Stimulated activated CD8-positive, alpha-beta memory T cell treated with anti-CD3 and anti-CD28 coated beads, Interleukin-4, amount 100 ng/mL, for 4 hours (primary cell): ENCODE measurements around the gene ZNF683.
"Not testable (repeated sequence)": the region's sequence is repeated elsewhere in the genome, so short reads cannot be mapped to it uniquely, and the experiment has no call there.

Experiments used
- DNase-seq, 2 donors: peaks; one replicate each; pipeline ENCODE4 v3.0.0-alpha.2; 2020; ENCODE audit warnings: low read depth in 2 of 2, low spot score in 1 of 2

ZNF683 gene

DNA sequence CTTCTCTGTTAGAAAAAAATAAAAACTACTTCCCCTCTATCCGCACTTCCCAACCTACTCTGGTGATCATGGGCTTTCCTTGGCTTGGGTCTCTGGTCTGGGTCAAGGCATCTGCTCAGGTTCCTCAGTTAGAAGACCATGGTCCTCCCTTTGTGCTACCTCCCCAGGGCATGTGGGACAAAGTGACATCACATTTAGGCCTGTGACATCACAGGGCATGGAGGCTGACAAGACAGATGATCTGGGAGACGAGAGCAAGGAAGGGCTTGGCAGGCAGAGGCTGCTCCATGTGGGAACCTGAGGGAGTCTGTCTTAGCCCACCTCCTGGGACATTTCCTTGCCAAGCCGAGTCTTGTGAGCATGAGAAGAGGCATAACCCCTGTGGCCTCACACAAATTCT, at the start of gene ZNF683:
Gene ZNF683, minus strand, starts transcription at position 140 of the 400 bp plus-strand sequence. CDS start 4,179 bp downstream, outside the sequence.
- not testable (repeated sequence) for DNase-seq

DNA sequence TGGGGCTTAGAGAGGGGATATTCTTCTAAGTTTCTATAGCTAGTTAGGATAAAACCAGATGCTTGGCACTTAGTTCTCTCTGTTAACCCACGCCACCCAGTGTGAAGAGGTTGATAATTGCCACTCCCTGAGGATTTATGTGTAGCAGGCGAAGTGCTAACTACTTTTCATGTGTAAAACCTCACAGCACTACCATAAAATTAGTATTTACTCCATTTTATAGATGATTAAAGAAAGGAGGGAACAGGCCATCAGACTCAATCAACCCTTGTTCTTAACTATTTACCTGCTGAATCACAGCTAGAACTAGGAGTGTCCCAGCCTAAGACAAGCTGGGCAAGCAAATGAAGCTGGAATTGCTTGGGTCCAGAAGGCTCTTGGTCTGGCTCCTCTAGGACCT, 46.9 kb upstream of the ZNF683 start:
- no peak for DNase-seq

DNA sequence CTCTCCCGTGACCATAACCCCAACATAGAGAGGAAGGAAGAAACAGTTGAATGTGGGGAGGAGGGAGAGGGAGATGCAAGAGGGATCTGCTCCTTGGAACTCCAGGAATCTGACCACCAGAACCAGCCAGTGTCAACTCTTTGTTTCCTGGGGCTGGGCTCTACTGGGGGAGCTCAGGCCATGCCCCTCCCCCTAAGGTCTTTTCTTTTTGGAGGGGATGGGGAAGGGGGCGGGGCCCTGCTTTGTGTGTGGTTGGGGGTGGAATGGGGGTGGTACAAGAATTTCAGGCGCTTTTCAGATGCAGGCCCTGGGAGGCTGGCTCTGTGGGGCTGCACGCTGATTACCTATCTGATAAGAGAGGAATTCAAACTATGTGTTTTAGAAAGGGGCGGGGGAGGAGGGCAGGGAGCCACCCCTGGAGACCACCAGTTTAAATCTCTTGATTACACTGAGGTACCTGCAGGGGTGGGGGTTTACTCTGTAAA, 46.4 kb upstream of the ZNF683 start:
- no peak for DNase-seq

DNA sequence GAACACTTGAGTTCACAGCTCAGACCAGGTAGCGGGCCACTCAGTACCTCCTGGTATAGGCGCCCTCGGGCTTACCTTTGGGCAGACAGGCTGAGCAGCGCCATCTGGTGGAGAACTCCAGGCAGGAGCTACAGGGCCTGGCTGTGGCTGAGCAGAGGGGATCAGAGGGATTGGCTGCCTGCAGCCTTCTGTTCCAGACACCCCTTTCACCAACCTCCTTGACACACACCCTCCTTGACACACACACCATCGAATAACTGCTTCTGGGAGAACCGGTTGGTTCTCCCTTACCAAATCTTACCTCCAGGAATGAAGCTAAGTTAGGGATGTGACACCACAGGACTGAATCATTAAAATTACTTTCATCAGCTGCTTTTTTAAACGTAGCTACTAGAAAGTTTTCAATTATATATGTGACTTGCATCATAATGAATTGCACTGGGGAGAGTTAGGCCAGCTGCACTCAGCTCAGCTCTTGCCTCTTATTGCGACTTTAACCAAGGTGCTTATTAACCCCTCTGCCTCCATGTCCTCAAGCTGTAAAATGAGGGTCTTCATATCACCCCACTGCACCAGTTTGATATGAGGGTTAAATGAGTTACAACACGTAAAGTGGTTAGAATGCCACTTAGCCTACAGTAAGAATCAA, 44.7 kb upstream of the ZNF683 start:
- DNase-seq: peak; percentile 61 to 80

DNA sequence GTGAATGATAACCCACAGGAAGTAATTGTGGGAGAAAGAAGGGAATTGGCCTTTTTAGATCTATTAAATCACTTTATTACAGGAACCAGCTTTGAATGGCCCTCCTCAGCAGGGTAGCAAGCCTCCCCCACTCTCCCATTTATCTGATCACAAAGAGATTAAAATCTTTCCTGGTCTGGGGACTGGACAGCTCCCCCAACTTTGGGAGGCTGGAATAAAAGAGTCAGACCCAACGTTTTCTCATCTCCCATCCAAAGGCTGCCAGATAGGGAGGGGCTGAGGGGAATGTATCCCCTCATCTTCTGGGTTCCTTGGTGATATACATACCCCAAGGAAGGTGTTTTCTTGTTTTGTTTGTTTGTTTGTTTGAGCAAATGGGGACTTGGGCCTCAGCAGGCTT, 40.5 kb upstream of the ZNF683 start:
- no peak for DNase-seq

DNA sequence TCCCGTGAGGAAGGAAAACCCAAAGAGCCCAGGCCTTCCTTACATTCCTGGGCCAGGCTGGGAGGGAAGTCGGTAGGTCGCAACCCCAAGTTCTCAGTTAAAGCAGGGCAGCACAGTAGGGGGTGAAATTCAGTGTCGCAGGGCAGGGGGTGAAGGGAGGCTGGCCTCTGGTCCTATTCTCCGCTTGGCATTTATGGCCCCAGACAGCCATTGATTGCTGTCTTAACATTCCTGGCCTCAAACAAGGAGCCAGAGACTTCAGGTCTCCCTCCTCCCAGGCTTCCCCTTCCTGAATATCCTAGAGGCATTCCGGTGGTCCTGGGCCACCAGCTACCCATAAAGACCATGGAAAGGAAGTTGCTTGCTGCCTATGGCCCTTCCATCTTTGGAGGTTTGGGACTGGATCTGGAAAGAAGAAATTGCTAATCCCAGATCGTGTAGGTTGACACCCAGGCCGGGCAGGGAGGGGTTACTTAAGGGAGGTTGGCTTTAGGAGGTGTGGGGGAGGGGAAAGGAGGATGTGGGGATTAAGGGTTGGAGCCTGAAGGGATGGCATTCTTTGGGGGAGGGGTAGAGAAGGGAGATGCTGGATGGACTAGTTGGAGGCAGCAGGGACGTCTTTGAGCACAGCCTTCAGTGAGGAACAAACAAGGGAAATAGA, 39.8 kb upstream of the ZNF683 start:
- no peak for DNase-seq

DNA sequence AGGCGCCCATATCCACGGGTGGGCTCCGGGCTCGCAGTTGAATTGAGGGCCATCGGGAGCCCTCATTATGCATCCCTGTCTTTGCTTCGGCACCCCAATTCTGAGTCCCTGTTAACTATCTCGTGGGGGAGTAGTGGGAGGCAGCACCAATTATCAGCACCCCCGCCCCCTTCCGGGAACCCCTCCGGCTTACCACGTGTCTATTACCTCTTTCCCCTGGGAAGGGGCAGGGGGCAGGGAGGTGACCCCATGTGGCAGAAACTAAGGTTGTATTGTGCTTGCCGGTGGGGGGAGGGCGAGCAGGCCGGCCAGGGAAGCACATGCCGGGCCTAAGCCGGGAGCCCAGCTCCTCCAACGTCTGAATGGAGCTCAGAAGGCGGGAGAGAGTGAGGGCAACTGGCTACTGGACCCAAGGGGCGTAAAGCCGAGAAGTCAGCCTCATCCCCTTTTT, 39.1 kb upstream of the ZNF683 start:
- no peak for DNase-seq

DNA sequence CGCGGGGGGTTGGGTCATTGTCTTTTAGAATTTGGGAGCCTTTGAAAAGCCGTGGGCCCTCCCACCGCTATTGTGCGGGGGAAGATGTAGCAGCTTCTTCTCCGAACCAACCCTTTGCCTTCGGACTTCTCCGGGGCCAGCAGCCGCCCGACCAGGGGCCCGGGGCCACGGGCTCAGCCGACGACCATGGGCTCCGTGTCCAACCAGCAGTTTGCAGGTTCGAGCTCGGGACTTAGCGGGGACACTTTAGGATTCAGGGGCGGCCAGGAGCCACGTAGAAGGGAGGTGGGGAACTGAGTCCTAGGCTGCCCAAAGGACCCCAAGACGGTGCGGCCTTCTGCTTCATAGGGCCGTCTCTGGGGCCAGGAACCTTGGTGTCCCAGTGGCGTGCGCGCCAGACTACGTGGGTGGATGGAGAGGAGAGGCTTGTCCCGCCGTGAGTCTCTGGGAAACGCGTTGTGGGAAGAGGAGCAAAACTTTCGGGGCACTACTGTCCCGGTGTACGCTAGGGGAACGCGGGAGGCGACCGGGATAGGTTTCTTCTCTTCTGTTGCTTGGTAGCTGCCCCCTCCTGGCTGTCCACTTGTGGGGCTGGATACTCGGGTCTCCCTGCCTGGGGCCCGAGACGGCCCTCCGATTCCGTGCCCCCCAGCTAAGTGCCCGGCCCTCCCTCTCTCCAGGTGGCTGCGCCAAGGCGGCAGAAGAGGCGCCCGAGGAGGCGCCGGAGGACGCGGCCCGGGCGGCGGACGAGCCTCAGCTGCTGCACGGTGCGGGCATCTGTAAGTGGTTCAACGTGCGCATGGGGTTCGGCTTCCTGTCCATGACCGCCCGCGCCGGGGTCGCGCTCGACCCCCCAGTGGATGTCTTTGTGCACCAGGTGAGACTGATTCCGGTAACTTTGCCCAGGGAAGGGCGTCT, 38.4 kb upstream of the ZNF683 start, which contains the start of gene LIN28A:
Gene LIN28A, plus strand, starts transcription at position 112 of the 918 bp plus-strand sequence. Its CDS starts 75 bp downstream, at position 187.
- DNase-seq: no peak

DNA sequence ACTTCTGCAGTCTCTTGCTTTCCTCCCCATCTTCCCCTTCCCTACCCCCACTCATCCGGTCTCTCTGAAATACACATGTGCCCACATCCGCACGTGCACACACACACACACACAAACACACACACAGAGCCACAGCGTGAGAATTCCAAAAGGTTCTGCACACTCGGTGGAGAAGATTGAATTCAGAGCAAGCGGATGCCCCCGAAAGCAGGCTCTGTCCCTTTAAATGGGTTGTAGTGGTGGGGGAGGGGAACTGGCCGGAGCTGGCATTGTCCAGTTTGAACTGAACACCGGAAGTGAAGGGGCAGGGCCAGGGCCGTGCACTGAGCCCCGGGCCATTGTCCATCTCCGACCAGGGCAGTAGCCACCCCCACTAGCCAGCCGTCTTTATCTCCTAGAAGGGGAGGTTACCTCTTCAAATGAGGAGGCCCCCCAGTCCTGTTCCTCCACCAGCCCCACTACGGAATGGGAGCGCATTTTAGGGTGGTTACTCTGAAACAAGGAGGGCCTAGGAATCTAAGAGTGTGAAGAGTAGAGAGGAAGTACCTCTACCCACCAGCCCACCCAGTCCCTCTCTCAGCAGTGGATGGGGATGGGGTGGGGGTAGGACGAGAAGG, 36.7 kb upstream of the ZNF683 start:
- DNase-seq: no peak

DNA sequence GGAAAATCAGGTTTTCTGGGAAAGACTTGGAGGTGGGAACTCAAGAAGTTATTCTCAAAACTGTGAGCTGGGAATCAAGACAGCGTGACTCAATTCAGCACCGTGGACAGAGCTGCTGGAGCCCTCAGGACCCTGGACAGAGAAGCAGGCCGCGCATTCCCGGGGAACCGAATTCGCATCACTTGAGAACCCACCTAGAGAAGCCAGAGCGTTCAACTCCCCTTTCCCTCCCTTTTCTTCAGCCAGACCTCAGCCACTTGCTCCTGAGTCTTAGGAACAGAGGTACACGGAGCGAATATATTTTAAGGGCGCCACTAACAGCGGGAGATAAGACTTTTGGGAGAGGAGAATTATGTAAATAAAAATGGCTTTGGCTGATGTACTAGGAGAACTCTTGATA, 36.1 kb upstream of the ZNF683 start:
- peak; percentile 50 to 70 for DNase-seq

DNA sequence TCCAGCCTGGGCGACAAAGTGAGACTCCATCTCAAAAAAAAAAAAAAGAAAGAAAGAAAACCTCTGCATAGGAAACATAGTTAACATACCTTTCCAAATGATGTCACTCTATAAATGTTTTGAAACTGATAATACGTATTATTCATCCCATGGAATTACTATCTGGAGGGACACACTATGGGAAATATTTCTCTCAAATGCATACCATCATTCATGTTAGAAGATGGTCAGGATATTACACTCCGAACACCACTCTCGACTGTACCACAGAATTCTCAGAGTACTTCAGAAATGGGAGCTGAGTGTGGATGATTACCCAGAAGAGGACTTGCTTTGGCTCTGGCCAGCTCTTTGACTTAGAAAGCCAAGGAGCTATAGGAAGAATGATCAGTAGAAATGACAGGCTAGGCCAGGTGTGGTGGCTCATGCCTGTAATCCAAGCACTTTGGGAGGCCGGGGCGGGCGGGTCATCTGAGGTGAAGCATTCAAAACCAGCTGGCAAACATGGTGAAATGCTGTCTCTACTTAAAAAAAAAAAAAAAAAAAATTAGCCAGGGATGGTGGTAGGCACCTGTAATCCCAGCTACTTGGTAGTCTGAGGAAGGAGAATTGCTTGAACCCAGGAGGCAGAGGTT, 32.8 kb upstream of the ZNF683 start:
- no peak for DNase-seq

DNA sequence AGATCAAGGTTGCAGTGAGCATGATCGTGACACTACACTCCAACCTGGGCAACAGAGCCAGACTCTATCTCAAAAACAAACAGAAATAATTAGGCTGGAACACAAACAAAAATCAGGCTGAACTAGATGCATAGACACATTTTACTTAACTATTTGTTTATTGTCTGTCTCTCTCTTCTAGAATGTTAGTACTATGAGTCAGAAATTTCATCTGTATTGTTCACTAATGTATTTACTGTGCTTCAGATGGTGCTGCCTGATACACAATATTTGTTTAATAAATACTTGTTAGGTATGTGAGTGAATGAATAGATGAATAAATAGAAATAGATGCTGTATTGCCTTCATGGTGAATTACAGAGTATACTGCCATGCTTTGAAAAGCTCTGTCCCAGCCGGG, 32.1 kb upstream of the ZNF683 start:
- DNase-seq: no peak

DNA sequence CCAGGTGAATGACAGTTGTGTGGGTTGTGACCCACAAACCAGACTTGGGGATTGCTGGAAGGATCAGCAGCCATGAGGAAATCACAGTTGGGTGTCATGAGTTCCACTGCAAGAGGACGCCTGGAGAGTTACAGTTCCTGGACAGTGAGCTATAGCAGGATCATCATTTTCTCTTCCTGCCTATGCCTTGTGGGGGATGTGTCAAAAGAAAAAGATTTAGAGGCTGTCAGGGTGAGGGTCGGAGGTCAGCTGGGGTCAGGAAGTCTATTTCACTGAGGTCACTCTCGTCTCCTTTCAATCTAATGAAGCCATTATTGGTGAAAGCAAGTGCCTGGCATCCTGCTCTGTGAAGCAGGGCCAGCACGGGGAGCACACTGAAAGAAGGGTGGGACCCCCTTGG, 31.1 kb upstream of the ZNF683 start:
- DNase-seq: no peak

DNA sequence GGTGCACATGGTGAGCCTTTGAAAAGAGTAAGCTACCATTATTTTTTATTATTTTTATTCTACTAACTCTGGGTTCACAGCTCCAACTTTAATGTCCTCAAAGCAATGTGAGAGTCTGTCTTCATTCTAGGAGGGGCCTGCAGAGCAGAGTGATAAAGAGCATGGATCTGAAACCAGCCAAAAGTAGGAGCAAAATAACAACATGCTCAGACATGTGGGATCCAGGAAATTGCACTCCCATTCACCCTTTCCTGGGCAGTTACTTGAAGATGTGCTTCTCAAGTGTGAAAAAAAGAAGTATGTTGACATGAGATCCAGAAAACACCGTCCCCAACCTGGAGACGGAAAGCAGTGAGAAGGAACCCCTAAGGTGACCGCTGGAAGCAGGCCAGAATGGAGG, 29.3 kb upstream of the ZNF683 start:
- DNase-seq: no peak

DNA sequence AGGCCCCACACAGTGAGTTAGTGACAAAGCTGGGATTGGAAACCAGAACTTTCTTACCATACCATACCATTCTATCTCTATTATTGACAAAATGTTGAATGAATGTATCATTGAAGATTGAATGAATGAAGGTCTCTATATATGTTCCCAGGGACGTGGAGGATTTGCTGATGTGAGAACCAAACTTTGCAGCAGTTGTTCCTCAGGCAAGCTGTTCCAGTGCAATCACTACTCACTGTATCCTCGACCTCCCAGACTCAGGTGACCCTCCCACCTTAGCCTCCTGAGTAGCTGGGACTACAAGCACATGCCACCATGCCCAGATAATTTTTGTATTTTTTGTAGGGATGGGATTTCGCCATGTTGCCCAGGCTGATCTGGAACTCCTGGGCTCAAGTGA, 26.5 kb upstream of the ZNF683 start:
- DNase-seq: no peak

DNA sequence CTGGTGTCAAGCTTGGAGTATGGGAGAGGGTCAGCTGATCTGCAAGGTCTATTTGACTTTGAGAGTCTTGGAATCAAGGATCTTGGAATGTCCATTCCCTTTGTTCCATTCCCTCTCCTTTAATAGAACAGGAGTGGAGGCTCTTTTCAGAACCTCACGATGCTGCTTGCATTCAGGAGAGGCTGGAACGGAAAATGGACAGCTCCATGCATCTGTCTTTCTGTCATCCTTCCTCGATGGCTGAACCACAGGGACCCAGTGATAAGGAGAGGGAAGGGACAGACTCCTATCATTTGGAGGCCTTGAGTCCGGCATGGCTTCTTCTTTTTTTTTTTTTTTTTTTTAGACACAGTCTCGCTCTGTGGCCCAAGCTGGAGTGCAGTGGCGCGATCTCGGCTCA, 23.2 kb upstream of the ZNF683 start:
- DNase-seq: no peak

DNA sequence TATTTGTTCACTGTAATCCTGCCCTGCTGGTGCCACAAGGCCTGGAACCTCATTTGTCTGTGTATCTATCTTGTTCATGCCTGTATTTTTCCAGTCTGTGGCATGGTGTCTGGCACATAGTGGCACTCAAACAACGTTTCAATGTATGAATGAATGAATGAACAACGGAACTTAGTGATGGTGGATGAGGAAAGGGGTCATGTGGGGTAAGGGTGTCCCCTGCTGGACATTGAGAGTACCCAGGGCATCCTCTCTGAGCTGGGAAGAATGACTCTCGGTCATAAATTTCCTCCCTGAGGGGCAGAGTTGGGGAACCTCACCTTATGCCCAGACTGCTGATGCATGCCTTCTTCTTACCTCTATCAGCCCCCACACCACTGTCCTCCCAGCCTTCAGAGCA, 18.9 kb upstream of the ZNF683 start:
- peak in 1 of 2 donors; percentile 11 for DNase-seq

DNA sequence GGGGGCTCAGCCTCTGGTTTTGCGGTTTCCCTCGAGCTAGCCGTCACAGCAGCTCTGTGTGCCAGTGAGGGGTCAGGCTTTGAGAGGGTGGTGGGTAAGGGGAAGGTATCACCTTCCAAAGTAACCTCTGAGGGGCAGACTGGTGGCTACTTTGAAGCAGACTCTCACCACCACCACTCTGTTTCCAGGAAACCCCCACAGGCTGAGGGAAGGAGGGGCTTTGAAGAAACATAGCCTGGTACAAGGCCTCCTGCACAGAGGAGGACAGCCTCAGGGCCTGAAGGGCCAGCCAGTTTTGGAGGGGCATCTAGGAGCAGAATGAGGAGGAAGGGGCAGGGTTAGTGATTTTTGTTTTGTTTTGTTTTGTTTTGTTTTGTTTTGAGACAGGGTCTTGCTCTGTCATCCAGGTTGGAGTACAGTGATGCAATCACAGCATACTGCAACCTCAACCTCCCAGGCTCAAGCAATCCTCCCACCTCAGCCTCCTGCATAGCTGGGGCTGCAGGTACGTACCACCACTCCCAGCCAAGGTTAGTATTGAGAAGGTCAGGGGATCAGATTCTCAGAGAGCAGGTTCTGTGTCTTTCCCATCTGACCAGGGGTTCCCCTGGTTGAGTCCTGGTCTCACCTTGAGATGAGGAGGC, 17.2 kb upstream of the ZNF683 start:
- DNase-seq: no peak

DNA sequence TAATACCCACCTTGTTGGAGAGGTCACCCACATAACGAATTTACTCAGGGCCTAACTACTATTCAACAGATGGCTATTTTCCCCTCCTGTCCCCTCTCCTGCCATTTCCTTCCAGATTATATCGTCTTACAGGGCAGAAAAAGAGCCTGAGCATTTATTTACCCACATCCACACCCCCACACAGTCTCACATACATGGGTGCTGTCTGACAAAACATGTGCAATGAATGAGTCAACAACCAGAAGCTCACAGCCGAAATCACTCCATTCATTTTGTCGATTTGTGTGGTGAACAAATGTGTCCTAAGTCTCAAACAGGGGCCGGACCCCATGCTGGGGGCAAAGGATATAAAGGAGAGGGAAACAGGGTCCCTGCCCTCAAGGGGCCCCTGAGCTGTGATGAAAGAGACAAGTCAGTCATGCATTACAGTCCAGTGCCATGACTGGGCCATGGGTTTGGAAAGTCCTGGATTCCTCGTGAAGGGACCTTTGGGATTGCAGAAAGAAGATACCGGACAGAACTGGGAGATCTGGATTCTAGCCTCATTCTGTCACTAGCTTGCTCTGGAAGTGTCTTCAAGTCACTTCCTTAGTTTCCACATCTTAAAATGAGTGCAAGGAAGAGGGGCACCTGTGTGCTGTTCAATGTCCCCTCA, 16.4 kb upstream of the ZNF683 start:
- DNase-seq: no peak

DNA sequence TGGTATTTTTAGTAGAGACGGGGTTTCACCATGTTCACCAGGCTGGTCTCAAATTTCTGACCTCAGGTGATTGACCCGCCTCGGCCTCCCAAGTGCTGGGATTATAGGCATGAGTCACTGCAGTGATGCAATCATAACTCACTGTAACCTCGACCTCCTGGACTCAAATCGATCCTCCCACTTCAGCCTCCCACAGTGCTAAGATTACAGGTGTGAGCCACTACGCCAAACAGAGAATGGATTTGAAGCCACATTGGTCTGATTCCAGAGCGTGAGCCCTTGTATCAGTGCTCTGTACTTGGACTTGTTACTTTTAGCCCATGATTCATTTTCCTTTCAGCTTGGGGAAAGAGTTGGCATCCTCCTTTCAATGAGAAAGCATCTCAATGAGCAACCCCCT, 14.9 kb upstream of the ZNF683 start:
- DNase-seq: no peak
